WTC11 (cell line): ENCODE results near the gene SFI1. TPM values are rescaled to one million over a fixed set of nuclear protein-coding genes. Genes with fewer than 3 reads are reported as not detected.
A peak's percentile ranks its signal among the peaks of the same experiment; 100 is the strongest.

Experiments used
- ATAC-seq: fragments of 200-7000 bp; cut with Tn5 transposase; 2 replicates; pipeline ENCODE4 v1.10.0; 2021; ENCODE audit warnings: mild to moderate bottlenecking, moderate library complexity
- CTCF ChIA-PET: fragments of 300-600 bp; sonication (Branson Sonifier 250); formaldehyde crosslinking; loops from one replicate; lab custom pipeline; 2021; ENCODE audit warnings: antibody characterized with exemption; lab: Charles Lee
- POLR2A ChIA-PET: fragments of 350-600 bp; sonication (Branson Sonifier 250); formaldehyde crosslinking; loops from one replicate; lab custom pipeline; 2021; ENCODE audit warnings: antibody characterized with exemption; lab: Charles Lee
- DNase-seq: peaks from one replicate; pipeline ENCODE4 v3.0.0; 2021; ENCODE audit warnings: low spot score
- H3K27ac Mint-ChIP-seq: 2 replicates; pipeline ENCODE4 v1.8.0; 2021; ENCODE audit warnings: mixed read lengths
- H3K27me3 Mint-ChIP-seq: 2 replicates; pipeline ENCODE4 v1.8.0; 2021; ENCODE audit warnings: low read depth, mild to moderate bottlenecking, moderate library complexity, mixed read lengths
- H3K36me3 Mint-ChIP-seq: 2 replicates; pipeline ENCODE4 v1.8.0; 2021; ENCODE audit warnings: mixed read lengths
- H3K4me1 Mint-ChIP-seq: 2 replicates; pipeline ENCODE4 v1.8.0; 2022; ENCODE audit warnings: mixed read lengths
- H3K4me3 Mint-ChIP-seq: 2 replicates; pipeline ENCODE4 v1.8.0; 2021; ENCODE audit warnings: mild to moderate bottlenecking, moderate library complexity, mixed read lengths
- H3K9me3 Mint-ChIP-seq: 2 replicates; pipeline ENCODE4 v1.8.0; 2021; ENCODE audit warnings: mixed read lengths
- CREB1 ChIP-seq: sonication (generic); formaldehyde crosslinking; IDR thresholded peaks from 2 replicates; pipeline ENCODE4 v1.8.0; 2023; ENCODE audit warnings: mild to moderate bottlenecking, missing genetic modification reagents
- FOXJ3 ChIP-seq: sonication (generic); formaldehyde crosslinking; IDR thresholded peaks from 2 replicates; pipeline ENCODE4 v1.9.0; 2021; ENCODE audit warnings: missing genetic modification reagents, mild to moderate bottlenecking, borderline replicate concordance
- GTF2I ChIP-seq: fragments of 250-450 bp; sonication (Bioruptor Pico); conservative IDR thresholded peaks from 2 replicates; pipeline ENCODE4 v1.4.0; 2021; ENCODE audit warnings: mild to moderate bottlenecking
- RORB ChIP-seq: fragments of 250-450 bp; sonication (Bioruptor Pico); IDR thresholded peaks from 2 replicates; pipeline ENCODE4 v1.9.0; 2021; ENCODE audit warnings: mild to moderate bottlenecking
- TP53 ChIP-seq: sonication (generic); formaldehyde crosslinking; IDR thresholded peaks from 2 replicates; pipeline ENCODE4 v1.8.1; 2023; ENCODE audit warnings: mild to moderate bottlenecking, missing genetic modification reagents
- ZBTB21 ChIP-seq: sonication (generic); formaldehyde crosslinking; IDR thresholded peaks from 2 replicates; pipeline ENCODE4 v1.8.1; 2023; ENCODE audit warnings: mild to moderate bottlenecking, missing genetic modification reagents, borderline replicate concordance
- ZNF138 ChIP-seq: sonication (generic); formaldehyde crosslinking; conservative IDR thresholded peaks from 2 replicates; pipeline ENCODE4 v1.8.1; 2022; ENCODE audit warnings: mild to moderate bottlenecking, moderate library complexity, missing genetic modification reagents
- ZNF671 ChIP-seq: fragments of 250-450 bp; sonication (Bioruptor Pico); IDR thresholded peaks from 2 replicates; pipeline ENCODE4 v1.8.0; 2021; ENCODE audit warnings: mild to moderate bottlenecking
- total RNA-seq: library from RNA; stranded (reverse); gene quantifications from 3 replicates; pipeline ENCODE4 v1.2.3, GENCODE V29; 2021
- TF ChIP-seq, protein P1 (sequence below): fragments of 250-450 bp; sonication (Bioruptor Pico); IDR thresholded peaks from 2 replicates; pipeline ENCODE4 v1.9.0; 2021; ENCODE audit warnings: mild to moderate bottlenecking
- TF ChIP-seq, protein P2 (sequence below): fragments of 250-450 bp; sonication (Bioruptor Pico); IDR thresholded peaks from 2 replicates; pipeline ENCODE4 v1.9.0; 2021; ENCODE audit warnings: moderate library complexity, mild to moderate bottlenecking, inconsistent platforms, borderline replicate concordance
- TF ChIP-seq, protein P3 (sequence below): sonication (generic); formaldehyde crosslinking; IDR thresholded peaks from 2 replicates; pipeline ENCODE4 v1.8.1; 2023; ENCODE audit warnings: mild to moderate bottlenecking, missing genetic modification reagents, borderline replicate concordance
- TF ChIP-seq, protein P4 (sequence below): sonication (generic); formaldehyde crosslinking; IDR thresholded peaks from 2 replicates; pipeline ENCODE4 v1.8.1; 2023; ENCODE audit warnings: mild to moderate bottlenecking, moderate library complexity, missing genetic modification reagents

The SFI1 gene
- total RNA-seq, 1 experiment from 2014 or later, result 43.6 TPM

DNA sequence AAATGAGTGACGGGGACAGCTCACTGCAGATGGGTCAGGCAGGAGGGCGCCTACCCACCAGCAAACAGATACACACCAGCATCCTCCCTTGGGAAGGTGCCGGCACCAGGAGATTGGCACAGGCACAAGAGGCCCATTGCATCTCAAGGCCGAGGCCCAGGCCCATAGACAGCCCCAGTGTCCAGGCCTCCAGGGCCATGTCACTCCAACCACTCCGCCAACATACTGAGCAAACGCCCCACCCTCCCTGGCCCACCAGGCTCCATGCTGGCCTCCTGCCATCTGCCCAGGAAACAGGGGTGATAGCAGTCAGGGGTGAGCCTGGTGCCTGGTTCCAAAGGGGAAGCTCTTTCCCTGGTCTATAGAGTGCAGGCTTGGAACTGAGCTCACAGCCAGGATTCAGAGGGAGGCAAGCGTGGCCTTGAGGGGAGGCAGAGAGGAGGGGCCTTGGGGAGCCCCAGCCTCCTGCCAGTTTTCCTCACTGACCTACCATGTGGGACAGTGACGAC lies 130.9 kb downstream of the SFI1 start:
- ATAC-seq, result no peak
- Mint-ChIP-seq H3K27ac (peak overlapping the region; percentile 72; the same call in 1 of the 2 replicates), H3K36me3 (no peaks in the 10 kb centered on the region), H3K4me1 (peaks cover 43% of the 10 kb centered on the region), H3K27me3 (no peaks in the 10 kb centered on the region), H3K9me3 (no peaks in the 10 kb centered on the region), H3K4me3 (no peak overlapping the region)
- DNase-seq, result no peak
- ChIA-PET POLR2A (no interaction called here), CTCF (no interaction called here)
- no peak for TF ChIP-seq GTF2I (CRISPR knock-in tag)
- TF ChIP-seq TP53 (CRISPR knock-in tag), result no peak
- TF ChIP-seq CREB1 (CRISPR knock-in tag), result no peak
- no peak for TF ChIP-seq ZNF671
- TF ChIP-seq, all 79 proteins: peak for 0

DNA sequence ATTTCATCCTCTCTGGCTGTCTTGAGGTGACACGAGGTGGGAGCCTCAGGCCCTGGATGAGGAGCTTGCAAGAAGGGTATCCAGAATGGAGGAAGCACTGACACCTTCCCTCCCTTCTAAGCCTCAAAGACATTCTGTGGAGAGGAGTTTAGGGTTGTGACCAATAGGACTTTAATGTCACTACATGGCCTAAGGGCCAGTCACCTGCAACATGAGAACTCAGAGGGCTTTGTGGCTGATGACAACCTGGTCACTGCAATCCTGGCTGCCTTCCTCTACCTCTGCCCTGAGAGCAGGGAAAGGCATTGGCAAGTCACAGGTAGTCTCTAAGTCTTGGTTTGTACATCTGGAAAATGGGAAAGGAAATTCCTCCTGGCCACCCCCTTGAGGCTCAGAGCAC lies 132.0 kb downstream of the SFI1 start:
- Mint-ChIP-seq H3K4me1 (peaks cover 43% of the 10 kb centered on the region), H3K27ac (peak overlapping the region; percentile 41; the same call in 1 of the 2 replicates)

More for the DNA sequence above, 132.0 kb downstream of the SFI1 start:
- Mint-ChIP-seq H3K27me3 (no peaks in the 10 kb centered on the region), H3K4me3 (no peak overlapping the region), H3K9me3 (no peaks in the 10 kb centered on the region), H3K36me3 (no peaks in the 10 kb centered on the region)
- TF ChIP-seq RORB (CRISPR knock-in tag) (no peak), FOXJ3 (CRISPR knock-in tag) (no peak), ZNF138 (CRISPR knock-in tag) (no peak), ZBTB21 (CRISPR knock-in tag) (no peak)
- TF ChIP-seq, protein P1, sequence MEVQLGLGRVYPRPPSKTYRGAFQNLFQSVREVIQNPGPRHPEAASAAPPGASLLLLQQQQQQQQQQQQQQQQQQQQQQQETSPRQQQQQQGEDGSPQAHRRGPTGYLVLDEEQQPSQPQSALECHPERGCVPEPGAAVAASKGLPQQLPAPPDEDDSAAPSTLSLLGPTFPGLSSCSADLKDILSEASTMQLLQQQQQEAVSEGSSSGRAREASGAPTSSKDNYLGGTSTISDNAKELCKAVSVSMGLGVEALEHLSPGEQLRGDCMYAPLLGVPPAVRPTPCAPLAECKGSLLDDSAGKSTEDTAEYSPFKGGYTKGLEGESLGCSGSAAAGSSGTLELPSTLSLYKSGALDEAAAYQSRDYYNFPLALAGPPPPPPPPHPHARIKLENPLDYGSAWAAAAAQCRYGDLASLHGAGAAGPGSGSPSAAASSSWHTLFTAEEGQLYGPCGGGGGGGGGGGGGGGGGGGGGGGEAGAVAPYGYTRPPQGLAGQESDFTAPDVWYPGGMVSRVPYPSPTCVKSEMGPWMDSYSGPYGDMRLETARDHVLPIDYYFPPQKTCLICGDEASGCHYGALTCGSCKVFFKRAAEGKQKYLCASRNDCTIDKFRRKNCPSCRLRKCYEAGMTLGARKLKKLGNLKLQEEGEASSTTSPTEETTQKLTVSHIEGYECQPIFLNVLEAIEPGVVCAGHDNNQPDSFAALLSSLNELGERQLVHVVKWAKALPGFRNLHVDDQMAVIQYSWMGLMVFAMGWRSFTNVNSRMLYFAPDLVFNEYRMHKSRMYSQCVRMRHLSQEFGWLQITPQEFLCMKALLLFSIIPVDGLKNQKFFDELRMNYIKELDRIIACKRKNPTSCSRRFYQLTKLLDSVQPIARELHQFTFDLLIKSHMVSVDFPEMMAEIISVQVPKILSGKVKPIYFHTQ (CRISPR knock-in tag), result no peak
- TF ChIP-seq, protein P2, sequence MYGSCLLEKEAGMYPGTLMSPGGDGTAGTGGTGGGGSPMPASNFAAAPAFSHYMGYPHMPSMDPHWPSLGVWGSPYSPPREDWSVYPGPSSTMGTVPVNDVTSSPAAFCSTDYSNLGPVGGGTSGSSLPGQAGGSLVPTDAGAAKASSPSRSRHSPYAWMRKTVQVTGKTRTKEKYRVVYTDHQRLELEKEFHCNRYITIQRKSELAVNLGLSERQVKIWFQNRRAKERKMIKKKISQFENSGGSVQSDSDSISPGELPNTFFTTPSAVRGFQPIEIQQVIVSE (CRISPR knock-in tag), result no peak
- TF ChIP-seq, protein P3, sequence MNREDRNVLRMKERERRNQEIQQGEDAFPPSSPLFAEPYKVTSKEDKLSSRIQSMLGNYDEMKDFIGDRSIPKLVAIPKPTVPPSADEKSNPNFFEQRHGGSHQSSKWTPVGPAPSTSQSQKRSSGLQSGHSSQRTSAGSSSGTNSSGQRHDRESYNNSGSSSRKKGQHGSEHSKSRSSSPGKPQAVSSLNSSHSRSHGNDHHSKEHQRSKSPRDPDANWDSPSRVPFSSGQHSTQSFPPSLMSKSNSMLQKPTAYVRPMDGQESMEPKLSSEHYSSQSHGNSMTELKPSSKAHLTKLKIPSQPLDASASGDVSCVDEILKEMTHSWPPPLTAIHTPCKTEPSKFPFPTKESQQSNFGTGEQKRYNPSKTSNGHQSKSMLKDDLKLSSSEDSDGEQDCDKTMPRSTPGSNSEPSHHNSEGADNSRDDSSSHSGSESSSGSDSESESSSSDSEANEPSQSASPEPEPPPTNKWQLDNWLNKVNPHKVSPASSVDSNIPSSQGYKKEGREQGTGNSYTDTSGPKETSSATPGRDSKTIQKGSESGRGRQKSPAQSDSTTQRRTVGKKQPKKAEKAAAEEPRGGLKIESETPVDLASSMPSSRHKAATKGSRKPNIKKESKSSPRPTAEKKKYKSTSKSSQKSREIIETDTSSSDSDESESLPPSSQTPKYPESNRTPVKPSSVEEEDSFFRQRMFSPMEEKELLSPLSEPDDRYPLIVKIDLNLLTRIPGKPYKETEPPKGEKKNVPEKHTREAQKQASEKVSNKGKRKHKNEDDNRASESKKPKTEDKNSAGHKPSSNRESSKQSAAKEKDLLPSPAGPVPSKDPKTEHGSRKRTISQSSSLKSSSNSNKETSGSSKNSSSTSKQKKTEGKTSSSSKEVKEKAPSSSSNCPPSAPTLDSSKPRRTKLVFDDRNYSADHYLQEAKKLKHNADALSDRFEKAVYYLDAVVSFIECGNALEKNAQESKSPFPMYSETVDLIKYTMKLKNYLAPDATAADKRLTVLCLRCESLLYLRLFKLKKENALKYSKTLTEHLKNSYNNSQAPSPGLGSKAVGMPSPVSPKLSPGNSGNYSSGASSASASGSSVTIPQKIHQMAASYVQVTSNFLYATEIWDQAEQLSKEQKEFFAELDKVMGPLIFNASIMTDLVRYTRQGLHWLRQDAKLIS (CRISPR knock-in tag), result no peak
- TF ChIP-seq, protein P4, sequence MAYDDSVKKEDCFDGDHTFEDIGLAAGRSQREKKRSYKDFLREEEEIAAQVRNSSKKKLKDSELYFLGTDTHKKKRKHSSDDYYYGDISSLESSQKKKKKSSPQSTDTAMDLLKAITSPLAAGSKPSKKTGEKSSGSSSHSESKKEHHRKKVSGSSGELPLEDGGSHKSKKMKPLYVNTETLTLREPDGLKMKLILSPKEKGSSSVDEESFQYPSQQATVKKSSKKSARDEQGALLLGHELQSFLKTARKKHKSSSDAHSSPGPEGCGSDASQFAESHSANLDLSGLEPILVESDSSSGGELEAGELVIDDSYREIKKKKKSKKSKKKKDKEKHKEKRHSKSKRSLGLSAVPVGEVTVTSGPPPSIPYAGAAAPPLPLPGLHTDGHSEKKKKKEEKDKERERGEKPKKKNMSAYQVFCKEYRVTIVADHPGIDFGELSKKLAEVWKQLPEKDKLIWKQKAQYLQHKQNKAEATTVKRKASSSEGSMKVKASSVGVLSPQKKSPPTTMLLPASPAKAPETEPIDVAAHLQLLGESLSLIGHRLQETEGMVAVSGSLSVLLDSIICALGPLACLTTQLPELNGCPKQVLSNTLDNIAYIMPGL (CRISPR knock-in tag), result no peak
- ATAC-seq (no peak), DNase-seq (no peak)
- ChIA-PET POLR2A (no interaction called here), CTCF (interaction anchor here (1.5 kb wide), 1 partner anchor 12 kb away, joined by 3 read pairs; no protein-coding TSS in a partner anchor)
